SK-N-SH (cell line): ENCODE results near the gene ORC4. TPM values are rescaled to one million over a fixed set of nuclear protein-coding genes. Genes with fewer than 3 reads are reported as not detected.

Experiments
- CTCF ChIA-PET: fragments of 300-600, 350-600 bp; formaldehyde crosslinking; extraction: SDS; loops from one replicate; lab custom pipeline; 2021; lab: Yijun Ruan, JAX
- POLR2A ChIA-PET: fragments of 350-600 bp; sonication (Branson Sonifier 250); formaldehyde crosslinking; extraction: SDS; loops from one replicate; lab custom pipeline; 2020; ENCODE audit warnings: antibody characterized with exemption, inconsistent platforms; lab: Yijun Ruan, JAX
- DNase-seq: peaks from one replicate; pipeline ENCODE4 v3.0.0; 2012
- H2AFZ ChIP-seq: fragments of 200-600 bp; sonication (generic); 2 replicates; pipeline ENCODE4 v1.8.1; 2016; ENCODE audit warnings: antibody characterized with exemption, mild to moderate bottlenecking, low read depth
- H3F3A ChIP-seq: fragments of 200-600 bp; sonication (generic); replicated peaks from 2 replicates; pipeline ENCODE3; 2016; ENCODE audit warnings: antibody characterized with exemption, mild to moderate bottlenecking; ENCODE audit not compliant: insufficient read depth
- H3K27ac ChIP-seq, 2 experiments: fragments of 200-500 bp in 1 of 2; fragments of 200-600 bp in 1 of 2; sonication (Bioruptor generic) in 1 of 2; sonication (generic), shearing (Covaris generic) in 1 of 2; 2 replicates each; pipeline versions ENCODE4 v1.5.1 to v1.6.1; 2014 to 2016; ENCODE audit warnings: low read depth in 2 of 2, inconsistent platforms in 1 of 2, low read length in 1 of 2, mild to moderate bottlenecking in 1 of 2, mixed read lengths in 1 of 2
- H3K27me3 ChIP-seq: fragments of 200-600 bp; sonication (generic), shearing (Covaris generic); 2 replicates; pipeline ENCODE4 v1.6.1; 2016; ENCODE audit warnings: mixed run types; ENCODE audit not compliant: insufficient read depth
- H3K36me3 ChIP-seq, 2 experiments: fragments of 200-500 bp in 1 of 2; fragments of 200-600 bp in 1 of 2; sonication (Bioruptor generic) in 1 of 2; sonication (generic) in 1 of 2; replicated peaks in 1 of 2; 2 replicates each; pipeline versions ENCODE3 to v1.5.1; 2014 to 2016; ENCODE audit warnings: low read length in 1 of 2, mild to moderate bottlenecking in 1 of 2; ENCODE audit not compliant: insufficient read depth in 2 of 2, control insufficient read depth in 1 of 2
- H3K4me1 ChIP-seq, 2 experiments: fragments of 200-500 bp in 1 of 2; fragments of 200-600 bp in 1 of 2; sonication (Bioruptor generic) in 1 of 2; sonication (generic), shearing (Covaris generic) in 1 of 2; 2 replicates each; pipeline versions ENCODE4 v1.5.1 to v1.6.1; 2014 to 2016; ENCODE audit warnings: low read depth in 1 of 2, low read length in 1 of 2, mixed run types in 1 of 2; ENCODE audit not compliant: insufficient read depth in 2 of 2, control insufficient read depth in 1 of 2
- H3K4me2 ChIP-seq: fragments of 200-600 bp; sonication (generic), shearing (Covaris generic); 2 replicates; pipeline ENCODE4 v1.6.1; 2017; ENCODE audit warnings: mixed run types
- H3K4me3 ChIP-seq, 2 experiments: fragments of 200-500 bp in 1 of 2; fragments of 200-600 bp in 1 of 2; sonication (Bioruptor generic) in 1 of 2; sonication (generic), shearing (Covaris generic) in 1 of 2; 2 replicates each; pipeline versions ENCODE4 v1.5.1 to v1.8.1; 2014 to 2016; ENCODE audit warnings: low read depth in 2 of 2, inconsistent platforms in 1 of 2, low read length in 1 of 2, mild to moderate bottlenecking in 1 of 2, mixed read lengths in 1 of 2, moderate library complexity in 1 of 2
- H3K79me2 ChIP-seq: fragments of 200-600 bp; sonication (generic); 2 replicates; pipeline ENCODE4 v1.8.1; 2017; ENCODE audit warnings: mild to moderate bottlenecking; ENCODE audit not compliant: insufficient read depth
- H3K9ac ChIP-seq: fragments of 200-600 bp; sonication (generic); 2 replicates; pipeline ENCODE4 v1.6.1; 2017; ENCODE audit warnings: mixed run types
- H3K9me2 ChIP-seq: fragments of 200-600 bp; sonication (generic); 2 replicates; pipeline ENCODE4 v1.6.1; 2017; ENCODE audit warnings: mixed run types
- H3K9me3 ChIP-seq: fragments of 200-600 bp; sonication (generic); 2 replicates; pipeline ENCODE4 v1.6.1; 2017; ENCODE audit warnings: mixed run types, mild to moderate bottlenecking, moderate library complexity
- H4K20me1 ChIP-seq: fragments of 200-600 bp; sonication (generic); 2 replicates; pipeline ENCODE4 v1.6.1; 2017; ENCODE audit warnings: mild to moderate bottlenecking, mixed run types; ENCODE audit not compliant: insufficient read depth
- CHD2 ChIP-seq: fragments of 150-350 bp; IDR thresholded peaks from 2 replicates; pipeline ENCODE4 v1.6.1; 2018; ENCODE audit warnings: low read length; ENCODE audit not compliant: partially characterized antibody
- ELF1 ChIP-seq: IDR thresholded peaks from 2 replicates; pipeline ENCODE4 v1.4.0; 2012
- EP300 ChIP-seq, 2 experiments: IDR thresholded peaks; 2 replicates each; pipeline versions ENCODE4 v1.4.0 to v1.6.1; 2012; ENCODE audit warnings: borderline replicate concordance in 1 of 2, low read depth in 1 of 2, low read length in 1 of 2
- EZH2phosphoT487 ChIP-seq: fragments of 200-600 bp; sonication (generic); IDR thresholded peaks from 2 replicates; pipeline ENCODE4 v1.6.1; 2017; ENCODE audit warnings: low read depth, mixed run types, mild to moderate bottlenecking, antibody characterized with exemption, moderate library complexity, borderline replicate concordance
- FOSL2 ChIP-seq: IDR thresholded peaks from 2 replicates; pipeline ENCODE4 v1.4.0; 2012; ENCODE audit warnings: low read depth, mild to moderate bottlenecking, moderate library complexity, borderline replicate concordance
- GABPA ChIP-seq: IDR thresholded peaks from 2 replicates; pipeline ENCODE4 v1.4.0; 2012; ENCODE audit warnings: low read depth, mild to moderate bottlenecking
- IRF3 ChIP-seq: fragments of 150-350 bp; IDR thresholded peaks from 2 replicates; pipeline ENCODE4 v1.6.1; 2016; ENCODE audit warnings: mild to moderate bottlenecking, low read depth, low read length
- JUND ChIP-seq: IDR thresholded peaks from 2 replicates; pipeline ENCODE4 v1.4.0; 2012
- MAX ChIP-seq: IDR thresholded peaks from 2 replicates; pipeline ENCODE4 v1.4.0; 2012; ENCODE audit warnings: low read depth
- MXI1 ChIP-seq: IDR thresholded peaks from 2 replicates; pipeline ENCODE4 v1.6.1; 2012; ENCODE audit warnings: mild to moderate bottlenecking, low read depth, low read length, improper control_type of control experiment
- NRF1 ChIP-seq: IDR thresholded peaks from 2 replicates; pipeline ENCODE4 v1.6.1; 2012; ENCODE audit warnings: low read depth, mild to moderate bottlenecking, low read length
- RCOR1 ChIP-seq: fragments of 150-350 bp; IDR thresholded peaks from 2 replicates; pipeline ENCODE4 v1.6.1; 2017; ENCODE audit warnings: antibody characterized with exemption, low read length
- REST ChIP-seq: IDR thresholded peaks from 2 replicates; pipeline ENCODE4 v1.6.1; 2012; ENCODE audit warnings: mild to moderate bottlenecking, low read depth, low read length, moderate library complexity
- SIN3A ChIP-seq: IDR thresholded peaks from 2 replicates; pipeline ENCODE4 v1.6.1; 2012; ENCODE audit warnings: low read depth, mild to moderate bottlenecking, low read length, moderate library complexity, borderline replicate concordance
- SMC3 ChIP-seq: IDR thresholded peaks from 2 replicates; pipeline ENCODE4 v1.6.1; 2012; ENCODE audit warnings: low read depth, low read length, improper control_type of control experiment
- TAF1 ChIP-seq: IDR thresholded peaks from 2 replicates; pipeline ENCODE4 v1.6.1; 2012; ENCODE audit warnings: low read depth, mild to moderate bottlenecking, low read length, moderate library complexity, borderline replicate concordance
- TCF12 ChIP-seq: IDR thresholded peaks from 2 replicates; pipeline ENCODE4 v1.4.0; 2012
- TEAD4 ChIP-seq: IDR thresholded peaks from 2 replicates; pipeline ENCODE4 v1.4.0; 2012; ENCODE audit warnings: mild to moderate bottlenecking, borderline replicate concordance; ENCODE audit not compliant: insufficient read depth
- USF1 ChIP-seq: IDR thresholded peaks from 2 replicates; pipeline ENCODE4 v1.4.0; 2012; ENCODE audit warnings: low read depth, borderline replicate concordance
- ZBTB33 ChIP-seq: IDR thresholded peaks from 2 replicates; pipeline ENCODE4 v1.4.0; 2012; ENCODE audit warnings: low read depth, borderline replicate concordance
- polyA plus RNA-seq, 3 experiments: library from polyadenylated mRNA; depleted of rRNA; stranded (reverse); fragments of >200 nt; gene quantifications; 2 replicates each; pipeline ENCODE4 v1.2.3, GENCODE V29; 2012

Gene ORC4
- polyA plus RNA-seq, 1 of the 3 experiments (the other 2 are of a cell fraction) = 15.2 TPM

- no peaks in the 10 kb centered on the region for H3K4me1 ChIP-seq
- POLR2A ChIA-PET = no interaction called here
- no peak overlapping the region for H2AFZ ChIP-seq
- H3K9me3 ChIP-seq = no peaks in the 10 kb centered on the region
- no peak overlapping the region for H3K9ac ChIP-seq
- TF ChIP-seq JUND = no peak
- TF ChIP-seq USF1 = no peak
- no peak for TF ChIP-seq MAX
- no peak for TF ChIP-seq RCOR1
- TF ChIP-seq NRF1 = no peak
- TF ChIP-seq IRF3 = no peak
- TF ChIP-seq TEAD4 = no peak
- TF ChIP-seq ZBTB33 = no peak
- TF ChIP-seq ELF1 = no peak
- no peak for TF ChIP-seq REST
- TF ChIP-seq TAF1 = no peak
- TF ChIP-seq EZH2phosphoT487 = no peak
- no peak for TF ChIP-seq TCF12
- no peak for TF ChIP-seq CHD2
- no peak for TF ChIP-seq EP300 (IDR thresholded peaks at IDR 0.05; ENCODE audit: borderline replicate concordance in 1 of 2, low read depth in 1 of 2, low read length in 1 of 2)
- no peak for TF ChIP-seq MXI1
- no peak for TF ChIP-seq FOSL2
- TF ChIP-seq GABPA = no peak
- no peak for TF ChIP-seq SMC3
- no peak for TF ChIP-seq SIN3A
- TF ChIP-seq, all 33 proteins: peak for 0
- Histone ChIP-seq H4K20me1 (no peaks in the 10 kb centered on the region), H3K36me3 (peaks cover 47 to 68% of the 10 kb centered on the region in 2 experiments), H3K27ac (no peak overlapping the region), H3K9me2 (no peaks in the 10 kb centered on the region; the same call in 1 of the 2 replicates), H3K79me2 (no peaks in the 10 kb centered on the region), H3K27me3 (no peaks in the 10 kb centered on the region), H3K4me2 (no peak overlapping the region), H3K4me3 (no peak overlapping the region), H3F3A (peaks cover 4% of the 10 kb centered on the region)
- CTCF ChIA-PET = no interaction called here
- no peak for DNase-seq
Measured at GRCh38 chr2:147952118-147952517, 68.4 kb downstream of the ORC4 start.
